ENCODE measurements around the gene MSRB3.

DNA sequence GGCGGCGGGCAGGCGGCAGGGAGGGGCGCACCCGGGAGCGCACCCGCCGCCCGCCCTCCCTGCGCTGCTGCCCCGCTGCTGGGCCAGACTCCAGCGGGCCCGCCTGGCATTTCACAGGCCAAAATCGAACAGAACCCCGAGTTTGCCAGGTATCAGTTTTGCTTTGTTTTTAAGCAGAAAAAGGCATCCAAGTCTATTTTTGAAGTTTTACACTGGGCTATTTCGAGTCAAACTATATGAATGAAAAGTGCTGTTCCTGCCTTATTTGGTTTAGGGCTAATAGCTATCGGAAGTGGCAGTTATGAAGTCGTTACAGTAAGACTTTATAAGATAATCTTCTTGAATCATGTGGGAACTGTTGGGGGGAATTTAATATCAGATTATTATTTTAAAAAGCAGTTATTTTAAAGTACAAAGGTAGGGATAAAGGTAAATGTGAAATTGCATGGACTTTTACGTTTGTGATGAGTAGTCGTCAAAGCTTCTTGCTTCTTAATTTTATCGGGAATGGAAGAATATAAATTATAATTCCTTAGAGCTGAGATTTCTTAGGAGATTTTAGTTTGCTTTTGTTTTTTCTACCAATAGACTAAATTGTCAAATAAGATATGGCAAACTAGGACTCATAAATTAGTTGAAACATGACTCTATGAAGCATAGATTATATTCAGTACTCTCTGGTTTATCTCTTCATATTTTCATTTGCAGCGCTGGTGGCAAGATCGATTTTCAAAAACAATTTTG is 1.1 kb downstream of the MSRB3 start:
- no peak for TF ChIP-seq EZH2phosphoT487 (conservative IDR thresholded peaks at IDR 0.05; ENCODE audit: low read length)
- TF ChIP-seq, protein P1, sequence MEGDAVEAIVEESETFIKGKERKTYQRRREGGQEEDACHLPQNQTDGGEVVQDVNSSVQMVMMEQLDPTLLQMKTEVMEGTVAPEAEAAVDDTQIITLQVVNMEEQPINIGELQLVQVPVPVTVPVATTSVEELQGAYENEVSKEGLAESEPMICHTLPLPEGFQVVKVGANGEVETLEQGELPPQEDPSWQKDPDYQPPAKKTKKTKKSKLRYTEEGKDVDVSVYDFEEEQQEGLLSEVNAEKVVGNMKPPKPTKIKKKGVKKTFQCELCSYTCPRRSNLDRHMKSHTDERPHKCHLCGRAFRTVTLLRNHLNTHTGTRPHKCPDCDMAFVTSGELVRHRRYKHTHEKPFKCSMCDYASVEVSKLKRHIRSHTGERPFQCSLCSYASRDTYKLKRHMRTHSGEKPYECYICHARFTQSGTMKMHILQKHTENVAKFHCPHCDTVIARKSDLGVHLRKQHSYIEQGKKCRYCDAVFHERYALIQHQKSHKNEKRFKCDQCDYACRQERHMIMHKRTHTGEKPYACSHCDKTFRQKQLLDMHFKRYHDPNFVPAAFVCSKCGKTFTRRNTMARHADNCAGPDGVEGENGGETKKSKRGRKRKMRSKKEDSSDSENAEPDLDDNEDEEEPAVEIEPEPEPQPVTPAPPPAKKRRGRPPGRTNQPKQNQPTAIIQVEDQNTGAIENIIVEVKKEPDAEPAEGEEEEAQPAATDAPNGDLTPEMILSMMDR (IDR thresholded peaks at IDR 0.05; ENCODE audit: insufficient read depth, low read length, poor library complexity, severe bottlenecking) = no peak
